Measurements from ENCODE around the gene SLC10A3. TPM values are rescaled to one million over a fixed set of nuclear protein-coding genes. Genes with fewer than 3 reads are reported as not detected.

The SLC10A3 gene
- total RNA-seq, 1 donor from 2014 or later = 66.2 TPM

- no peak for TF ChIP-seq CTCF (IDR thresholded peaks at IDR 0.05)
- Histone ChIP-seq H3K9me3 (no peaks in the 10 kb centered on the region), H3K4me3 (no peak overlapping the region), H3K36me3 (peaks cover 43 to 44% of the 10 kb centered on the region in 2 donors), H3K4me1 (no peaks in the 10 kb centered on the region), H3K27me3 (no peaks in the 10 kb centered on the region), H3K27ac (no peak overlapping the region)
- intact Hi-C loops (cut with DNase I) = no loop called here
- DNase-seq (ENCODE audit: low spot score in 2 of 2) = no peak
These were observed 26.7 kb downstream of the SLC10A3 start for GRCh38 chrX:154463611-154464220.

GRCh38 chrX:154462396-154462795 lies 28.0 kb downstream of the SLC10A3 start:
- Histone ChIP-seq H3K4me1 (no peaks in the 10 kb centered on the region), H3K27me3 (no peaks in the 10 kb centered on the region), H3K36me3 (peaks cover 31 to 32% of the 10 kb centered on the region in 2 donors), H3K27ac (no peak overlapping the region), H3K4me3 (no peak overlapping the region), H3K9me3 (no peaks in the 10 kb centered on the region)
- no peak for TF ChIP-seq CTCF (IDR thresholded peaks at IDR 0.05)
- intact Hi-C loops (cut with DNase I) = no loop called here
- no peak for DNase-seq (ENCODE audit: low spot score in 2 of 2)

DNA sequence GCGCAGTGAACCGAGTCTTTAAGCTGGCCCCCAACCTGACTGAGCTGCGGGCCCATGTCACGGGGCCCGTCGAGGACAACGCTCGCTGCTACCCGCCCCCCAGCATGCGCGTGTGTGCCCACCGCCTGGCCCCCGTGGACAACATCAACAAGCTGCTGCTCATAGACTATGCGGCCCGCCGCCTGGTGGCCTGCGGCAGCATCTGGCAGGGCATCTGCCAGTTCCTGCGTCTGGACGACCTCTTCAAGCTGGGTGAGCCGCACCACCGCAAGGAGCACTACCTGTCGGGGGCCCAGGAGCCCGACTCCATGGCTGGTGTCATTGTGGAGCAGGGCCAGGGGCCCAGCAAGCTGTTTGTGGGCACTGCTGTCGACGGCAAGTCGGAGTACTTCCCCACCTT lies 30.1 kb downstream of the SLC10A3 start:
- intact Hi-C loops (cut with DNase I) = no loop called here
- peaks cover 12 to 14% of the 10 kb centered on the region in 2 donors for H3K36me3 ChIP-seq
- peak overlapping the region in 1 of 2 donors; percentile 82 for H3K27ac ChIP-seq
- TF ChIP-seq CTCF (IDR thresholded peaks at IDR 0.05) = peak in 1 of 3 experiments; percentile 15
- DNase-seq (ENCODE audit: low spot score in 2 of 2) = no peak
- no peaks in the 10 kb centered on the region for H3K27me3 ChIP-seq
- H3K4me3 ChIP-seq = peak overlapping the region in 1 of 2 donors; percentile 89
- H3K4me1 ChIP-seq = no peaks in the 10 kb centered on the region
- no peaks in the 10 kb centered on the region for H3K9me3 ChIP-seq

DNA sequence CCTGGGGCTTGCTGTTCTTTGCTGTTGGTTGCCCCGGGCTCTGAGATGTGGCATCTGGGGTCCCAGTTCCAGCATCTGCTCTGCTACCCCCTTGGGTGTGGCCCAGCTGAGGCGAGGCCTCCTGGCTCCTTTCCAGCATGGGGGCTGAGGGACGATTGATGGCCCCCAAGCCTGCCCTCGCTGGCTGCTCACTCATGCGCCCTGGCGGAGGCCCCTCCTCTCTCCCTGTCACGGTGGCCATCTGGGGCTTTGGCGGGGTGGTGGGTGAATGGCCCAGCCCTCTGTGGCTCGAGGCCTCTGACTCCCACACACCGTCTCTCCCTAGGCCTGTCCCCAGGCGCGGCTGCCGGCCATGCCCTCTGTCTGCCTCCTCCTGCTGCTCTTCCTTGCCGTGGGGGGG lies 30.6 kb downstream of the SLC10A3 start:
- no peaks in the 10 kb centered on the region for H3K27me3 ChIP-seq
- intact Hi-C loops (cut with DNase I) = no loop called here

GRCh38 chrX:154458954-154459778 lies 31.3 kb downstream of the SLC10A3 start:
- H3K9me3 ChIP-seq = no peaks in the 10 kb centered on the region
- intact Hi-C loops (cut with DNase I) = no loop called here
- peak overlapping the region; percentile 53 to 82 for H3K27ac ChIP-seq
- TF ChIP-seq CTCF (IDR thresholded peaks at IDR 0.05) = no peak
- no peak for DNase-seq (ENCODE audit: low spot score in 2 of 2)
- H3K4me1 ChIP-seq = no peaks in the 10 kb centered on the region
- H3K27me3 ChIP-seq = no peaks in the 10 kb centered on the region
- H3K4me3 ChIP-seq = peak overlapping the region; percentile 60 to 89
- peaks cover 6 to 8% of the 10 kb centered on the region in 2 donors for H3K36me3 ChIP-seq

More for the DNA sequence above, 30.6 kb downstream of the SLC10A3 start:
- Histone ChIP-seq H3K36me3 (peaks cover 9 to 14% of the 10 kb centered on the region in 2 donors), H3K4me3 (peak overlapping the region in 1 of 2 donors; percentile 89), H3K27ac (peak overlapping the region; percentile 18 to 82), H3K9me3 (no peaks in the 10 kb centered on the region), H3K4me1 (no peaks in the 10 kb centered on the region)
- no peak for DNase-seq (ENCODE audit: low spot score in 2 of 2)
- no peak for TF ChIP-seq CTCF (IDR thresholded peaks at IDR 0.05)

All from ascending aorta (tissue), 2 donors.